Lower leg skin (tissue), 4 donors: ENCODE results near the gene SDK1. TPM values are rescaled to one million over a fixed set of nuclear protein-coding genes. Genes with fewer than 3 reads are reported as not detected.
A peak's percentile ranks its signal among the peaks of the same experiment; 100 is the strongest.

Source experiments
- DNase-seq, 2 donors: peaks; one replicate each; pipeline ENCODE4 v3.0.0-alpha.2; 2019; ENCODE audit warnings: low spot score in 2 of 2
- H3K4me3 ChIP-seq: fragments of 200-600 bp; sonication (generic); 2 replicates; pipeline ENCODE4 v1.5.1; 2017; ENCODE audit warnings: mild to moderate bottlenecking, low read depth; ENCODE audit not compliant: poor library complexity, severe bottlenecking
- CTCF ChIP-seq, 3 donors: fragments of 450-650 bp; IDR thresholded peaks; one replicate each; pipeline ENCODE4 v1.5.1; 2016; ENCODE audit warnings: antibody characterized with exemption in 3 of 3, mild to moderate bottlenecking in 3 of 3, moderate library complexity in 2 of 3
- POLR2A ChIP-seq, 2 donors: fragments of 450-650 bp; IDR thresholded peaks; one replicate each; pipeline ENCODE4 v1.6.1; 2016 to 2017; ENCODE audit warnings: antibody characterized with exemption in 2 of 2, mild to moderate bottlenecking in 1 of 2, moderate library complexity in 1 of 2
- WGBS, 2 donors: methylation state at CpG; one replicate each; pipeline ENCODE4 v1.1.5; 2018; 5-methylcytosine and 5-hydroxymethylcytosine counted together
- intact Hi-C: fragments of 100-400 bp; cut with DNase I; formaldehyde crosslinking; loops from one replicate; pipeline ENCODE4 v1.15.0; 2023; ENCODE audit warnings: low total_unique reads
- total RNA-seq, 4 donors: library from RNA; depleted of rRNA; stranded (reverse); fragments of >200 nt; gene quantifications; one replicate each; pipeline ENCODE4 v1.1.0, GENCODE V29; 2016

SDK1 gene
- total RNA-seq, 4 donors from 2014 or later = 1.9 to 7.2 (median 5.1) TPM

DNA sequence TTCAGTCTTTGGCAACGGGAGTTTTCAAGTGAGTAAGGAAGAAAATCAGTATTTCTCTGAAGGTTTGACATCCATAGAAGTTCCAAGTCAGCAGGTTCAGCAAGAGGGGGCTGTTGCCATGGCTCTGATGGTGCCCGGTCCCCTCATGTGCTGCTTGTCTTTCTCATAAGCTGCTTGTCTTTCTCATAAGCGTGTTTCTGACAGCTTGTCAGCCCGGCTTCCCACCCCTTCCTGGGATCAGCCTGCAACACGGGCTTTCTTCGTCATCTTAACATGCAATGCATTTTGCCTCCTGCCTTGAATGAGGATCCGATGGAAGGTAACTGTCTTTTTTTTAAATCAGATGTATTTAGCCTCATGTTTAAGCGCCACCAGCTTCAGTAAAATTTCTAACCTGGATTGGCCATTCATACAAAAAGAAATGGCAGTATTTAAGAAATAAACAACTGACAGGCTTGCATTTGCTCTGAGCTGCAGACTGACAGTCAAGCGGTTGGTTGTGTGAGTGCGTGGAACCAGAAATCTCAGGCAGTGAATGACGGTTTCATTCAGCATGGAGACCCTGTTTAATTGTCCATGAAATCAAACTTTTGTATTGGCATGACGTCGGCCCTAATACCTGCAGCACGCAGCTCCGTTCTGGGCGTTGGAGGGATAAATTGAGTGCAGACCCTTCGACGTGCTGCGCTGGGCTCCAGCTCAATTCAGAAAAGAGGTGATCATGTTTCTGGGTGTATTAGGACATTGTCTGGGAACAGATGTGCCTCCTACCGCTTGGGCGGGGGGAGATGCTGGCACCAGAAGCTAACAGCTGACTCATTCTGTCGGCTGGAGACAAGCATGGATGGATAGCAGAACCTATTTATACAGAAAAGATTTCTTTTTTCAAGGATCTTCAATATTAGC lies 926.3 kb downstream of the SDK1 start:
- no peak for DNase-seq
- intact Hi-C loops = no loop called here
- H3K4me3 ChIP-seq = no peak overlapping the region
- TF ChIP-seq POLR2A (IDR thresholded peaks at IDR 0.05) (no peak), CTCF (IDR thresholded peaks at IDR 0.05) (no peak)
- 76 to 80% methylated on average over 22 of the region's 22 CpGs for WGBS, 2 donors

GRCh38 chr7:4230352-4230751 lies 929.3 kb downstream of the SDK1 start:
- H3K4me3 ChIP-seq = no peak overlapping the region
- no peak for DNase-seq
- no peak for TF ChIP-seq CTCF (IDR thresholded peaks at IDR 0.05)
- TF ChIP-seq POLR2A (IDR thresholded peaks at IDR 0.05) = no peak
- intact Hi-C loops = no loop called here

DNA sequence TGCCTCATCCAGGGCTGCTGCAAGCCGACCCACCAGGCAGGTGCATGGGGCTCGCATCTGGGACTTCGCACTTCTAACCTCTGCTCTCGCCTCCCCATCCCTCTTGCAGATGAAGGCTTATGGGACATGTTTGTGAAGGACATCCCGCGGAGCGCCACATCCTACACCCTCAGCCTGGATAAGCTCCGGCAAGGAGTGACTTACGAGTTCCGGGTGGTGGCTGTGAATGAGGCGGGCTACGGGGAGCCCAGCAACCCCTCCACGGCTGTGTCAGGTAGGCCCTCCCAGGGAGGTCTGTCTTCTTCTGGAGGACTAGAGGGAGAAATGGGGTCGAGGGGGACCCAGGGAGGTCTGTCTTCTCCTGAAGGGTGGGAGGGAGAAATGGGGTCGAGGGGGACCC lies 932.1 kb downstream of the SDK1 start:
- no peak overlapping the region for H3K4me3 ChIP-seq
- intact Hi-C loops = no loop called here
- TF ChIP-seq CTCF (IDR thresholded peaks at IDR 0.05) (no peak), POLR2A (IDR thresholded peaks at IDR 0.05) (no peak)
- DNase-seq = peak in 1 of 2 donors; percentile 72
- WGBS, 2 donors = 92 to 94% methylated on average over 15 of the region's 15 CpGs

DNA sequence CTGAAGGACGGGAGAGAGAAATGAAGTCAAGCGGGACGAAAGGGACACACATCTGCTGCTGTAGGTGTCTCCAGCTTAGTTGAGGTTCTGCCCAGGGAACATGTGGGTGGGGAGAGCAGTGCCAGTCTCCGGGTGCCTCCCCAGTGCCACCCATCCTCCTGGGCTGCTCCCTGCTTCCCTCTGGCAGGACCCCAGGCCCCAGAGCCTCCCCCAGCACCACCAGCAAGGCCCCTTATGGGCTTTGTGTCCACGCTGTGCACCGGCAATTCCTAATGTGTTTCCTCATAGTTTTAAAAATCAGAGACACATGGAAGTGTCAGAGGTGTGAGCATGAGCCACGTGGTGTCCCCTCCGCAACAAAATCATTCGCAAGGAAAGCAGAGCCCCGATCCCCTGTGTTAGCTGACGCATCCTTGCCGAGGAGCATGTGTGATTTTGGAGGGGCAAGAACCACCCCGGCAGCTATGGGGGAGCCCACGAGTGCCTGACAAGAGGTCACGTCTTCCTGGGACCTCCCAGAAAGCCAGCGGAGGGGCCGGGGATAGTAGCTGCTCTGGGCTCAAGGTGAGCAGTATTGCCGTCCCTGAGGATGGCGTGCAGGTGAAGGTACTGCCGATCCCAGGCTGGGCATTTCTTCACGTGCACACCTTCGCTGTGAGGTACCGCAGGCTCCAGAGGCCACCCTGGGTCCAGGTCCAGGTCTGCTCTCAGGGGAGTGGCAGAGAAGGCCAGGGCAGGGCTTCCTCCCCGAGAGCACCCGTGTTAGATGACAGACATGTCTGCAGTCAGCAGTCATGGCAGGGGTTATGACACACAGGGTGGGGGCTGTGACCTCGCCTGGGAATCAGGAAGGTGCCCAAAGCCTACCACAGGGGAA lies 932.8 kb downstream of the SDK1 start:
- H3K4me3 ChIP-seq = no peak overlapping the region
- TF ChIP-seq POLR2A (IDR thresholded peaks at IDR 0.05) (no peak), CTCF (IDR thresholded peaks at IDR 0.05) (no peak)
- DNase-seq = peak in 1 of 2 donors; percentile 59
- WGBS, 2 donors = 90 to 92% methylated on average over 26 of the region's 26 CpGs
- intact Hi-C loops = no loop called here

GRCh38 chr7:4234498-4234855 lies 933.4 kb downstream of the SDK1 start:
- intact Hi-C loops = no loop called here
- DNase-seq = peak in 1 of 2 donors; percentile 78
- 83 to 94% methylated on average over 12 of the region's 12 CpGs for WGBS, 2 donors
- TF ChIP-seq POLR2A (IDR thresholded peaks at IDR 0.05) = no peak
- TF ChIP-seq CTCF (IDR thresholded peaks at IDR 0.05) = no peak
- no peak overlapping the region for H3K4me3 ChIP-seq
